K562 (cell line): Measurements from ENCODE around the gene COQ4. TPM values are rescaled to one million over a fixed set of nuclear protein-coding genes. Genes with fewer than 3 reads are reported as not detected.

Source experiments
- ATAC-seq: fragments of 200-7000 bp; cut with Tn5 transposase; 3 replicates; pipeline ENCODE4 v1.9.1; 2020; ENCODE audit warnings: moderate library complexity
- BruUV-seq: library from RNA; stranded (reverse); fragments of 400-500 nt; replicated peaks from 2 replicates; lab custom pipeline; 2021; lab: Mats Ljungman, UMichigan
- CTCF ChIA-PET: fragments of 300-600 bp; formaldehyde crosslinking; extraction: SDS; loops from one replicate; lab custom pipeline; 2021; ENCODE audit warnings: low intra/inter-chr PET ratio; lab: Yijun Ruan, JAX
- POLR2A ChIA-PET: fragments of 300-600, 350-650 bp; sonication (Branson Sonifier 250); formaldehyde crosslinking; extraction: SDS; loops from one replicate; lab custom pipeline; 2021; ENCODE audit warnings: antibody characterized with exemption, inconsistent platforms; lab: Yijun Ruan, JAX
- DNase-seq, 4 experiments: peaks; one replicate each; pipeline versions ENCODE4 v3.0.0 to v3.0.0-alpha.2; 2011 to 2018; ENCODE audit warnings: low spot score in 3 of 4, mixed read lengths in 3 of 4; ENCODE audit errors: extremely low read depth in 1 of 4
- FAIRE-seq: peaks from 2 replicates; lab custom pipeline; 2011; peaks lifted over from hg19 to GRCh38; lab: Jason Lieb, UNC
- H2AFZ ChIP-seq: 2 replicates; pipeline ENCODE4 v1.6.0; 2011; ENCODE audit warnings: low read depth, low read length, control low read depth, inconsistent platforms
- H3K27ac ChIP-seq: fragments of 200-600 bp; 3 replicates; pipeline ENCODE4 v1.8.0; 2011; ENCODE audit warnings: low read depth, mild to moderate bottlenecking, control low read depth, inconsistent platforms, low read length, moderate library complexity, mixed read lengths; ENCODE audit errors: extremely low read depth
- H3K27me3 ChIP-seq, 2 experiments: fragments of 300-600 bp in 1 of 2; 2 replicates in 1 of 2; 3 replicates in 1 of 2; pipeline versions ENCODE4 v1.6.0 to v1.8.0; 2011; ENCODE audit warnings: inconsistent platforms in 2 of 2, low read length in 2 of 2, mild to moderate bottlenecking in 1 of 2, mixed read lengths in 1 of 2, moderate library complexity in 1 of 2; ENCODE audit not compliant: control insufficient read depth in 2 of 2, insufficient read depth in 2 of 2
- H3K36me3 ChIP-seq: fragments of 300-600 bp; 3 replicates; pipeline ENCODE4 v1.8.0; 2011; ENCODE audit warnings: mild to moderate bottlenecking, low read length, inconsistent platforms; ENCODE audit not compliant: control insufficient read depth, insufficient read depth
- H3K4me1 ChIP-seq, 2 experiments: fragments of 200-600 bp in 1 of 2; replicated peaks in 1 of 2; 2 replicates in 1 of 2; 3 replicates in 1 of 2; pipeline versions ENCODE4 v1.5.1 to v1.8.0; 2011; ENCODE audit warnings: inconsistent platforms in 2 of 2, low read length in 2 of 2, mild to moderate bottlenecking in 1 of 2, mixed read lengths in 1 of 2, moderate library complexity in 1 of 2; ENCODE audit not compliant: control insufficient read depth in 2 of 2, insufficient read depth in 2 of 2
- H3K4me2 ChIP-seq: 2 replicates; pipeline ENCODE4 v1.6.1; 2011; ENCODE audit warnings: low read length, control low read depth, inconsistent platforms, mixed read lengths; ENCODE audit not compliant: insufficient read depth
- H3K4me3 ChIP-seq: fragments of 200-600 bp; sonication (generic), shearing (Covaris generic); 2 replicates; pipeline ENCODE4 v1.5.1; 2016; ENCODE audit warnings: control low read depth, inconsistent platforms
- H3K79me2 ChIP-seq: fragments of 200-600 bp; 3 replicates; pipeline ENCODE4 v1.8.0; 2011; ENCODE audit warnings: low read length, inconsistent platforms; ENCODE audit not compliant: control insufficient read depth, insufficient read depth
- H3K9ac ChIP-seq, 2 experiments: 2 replicates each; pipeline versions ENCODE4 v1.6.0 to v1.6.1; 2011; ENCODE audit warnings: low read depth in 2 of 2, low read length in 2 of 2, control low read depth in 1 of 2, inconsistent platforms in 1 of 2, mild to moderate bottlenecking in 1 of 2, mixed read lengths in 1 of 2; ENCODE audit not compliant: insufficient read depth in 1 of 2
- H3K9me1 ChIP-seq: one replicate; pipeline ENCODE4 v1.6.0; 2011; ENCODE audit warnings: inconsistent platforms, mild to moderate bottlenecking, low read length, moderate library complexity; ENCODE audit not compliant: control insufficient read depth, insufficient read depth
- H3K9me3 ChIP-seq: replicated peaks from 2 replicates; pipeline ENCODE4 v1.5.1; 2011; ENCODE audit warnings: low read depth, low read length, inconsistent platforms; ENCODE audit not compliant: control insufficient read depth, insufficient read depth
- H4K20me1 ChIP-seq: replicated peaks from 2 replicates; pipeline ENCODE4 v1.6.1; 2011; ENCODE audit warnings: low read length, inconsistent platforms, mixed read lengths; ENCODE audit not compliant: control insufficient read depth, insufficient read depth
- ARID2 ChIP-seq: fragments of 450-650 bp; IDR thresholded peaks from 2 replicates; pipeline ENCODE4 v1.6.1; 2017; ENCODE audit warnings: antibody characterized with exemption, mild to moderate bottlenecking
- ESRRA ChIP-seq: fragments of 450-650 bp; IDR thresholded peaks from 2 replicates; pipeline ENCODE4 v1.6.1; 2014; ENCODE audit warnings: low read depth, mild to moderate bottlenecking, moderate library complexity, borderline replicate concordance
- FOXA1 ChIP-seq: fragments of 450-650 bp; IDR thresholded peaks from 2 replicates; pipeline ENCODE4 v1.6.1; 2016; ENCODE audit warnings: mild to moderate bottlenecking, borderline replicate concordance
- GATAD2B ChIP-seq: fragments of 450-650 bp; IDR thresholded peaks from 2 replicates; pipeline ENCODE4 v1.6.1; 2017; ENCODE audit warnings: mild to moderate bottlenecking, borderline replicate concordance
- JUNB ChIP-seq: fragments of 450-650 bp; formaldehyde crosslinking; conservative IDR thresholded peaks from 2 replicates; pipeline ENCODE4 v1.4.0; 2020; ENCODE audit warnings: mild to moderate bottlenecking
- KLF6 ChIP-seq: fragments of 250-450 bp; sonication (Bioruptor Pico); IDR thresholded peaks from 2 replicates; pipeline ENCODE4 v1.4.0; 2020; ENCODE audit warnings: mild to moderate bottlenecking, moderate library complexity, borderline replicate concordance
- MAX ChIP-seq: sonication (generic); formaldehyde crosslinking; IDR thresholded peaks from 2 replicates; pipeline ENCODE4 v1.9.0; 2022; ENCODE audit warnings: mild to moderate bottlenecking, missing genetic modification reagents
- MCM2 ChIP-seq: fragments of 450-650 bp; IDR thresholded peaks from 2 replicates; pipeline ENCODE4 v1.6.1; 2017; ENCODE audit warnings: low read depth, mild to moderate bottlenecking
- MIER1 ChIP-seq: fragments of 450-650 bp; IDR thresholded peaks from 2 replicates; pipeline ENCODE4 v1.6.1; 2016; ENCODE audit warnings: antibody characterized with exemption, mild to moderate bottlenecking, low read depth
- NCOA2 ChIP-seq, 2 experiments: fragments of 450-650 bp; IDR thresholded peaks; 2 replicates each; pipeline ENCODE4 v1.6.1; 2018; ENCODE audit warnings: mild to moderate bottlenecking in 2 of 2, moderate library complexity in 1 of 2; ENCODE audit not compliant: partially characterized antibody in 2 of 2
- NR2C2 ChIP-seq, 2 experiments: fragments of 200-800 bp in 1 of 2; sonication (Bioruptor generic) in 1 of 2; sonication (generic) in 1 of 2; formaldehyde crosslinking in 1 of 2; IDR thresholded peaks; 2 replicates each; pipeline versions ENCODE4 v1.6.1 to v1.8.0; 2016 to 2022; ENCODE audit warnings: mild to moderate bottlenecking in 1 of 2, missing compliant biosample characterization in 1 of 2, missing genetic modification characterization in 1 of 2, missing genetic modification reagents in 1 of 2
- RBM14 ChIP-seq: fragments of 200-400 bp; formaldehyde crosslinking; IDR thresholded peaks from 2 replicates; pipeline ENCODE4 v1.6.1; 2018; ENCODE audit warnings: low read depth, mild to moderate bottlenecking, low read length, moderate library complexity, borderline replicate concordance; ENCODE audit not compliant: insufficient read depth
- TFE3 ChIP-seq: fragments of 450-650 bp; formaldehyde crosslinking; IDR thresholded peaks from 2 replicates; pipeline ENCODE4 v1.4.0; 2020; ENCODE audit warnings: mild to moderate bottlenecking, mixed read lengths
- WHSC1 ChIP-seq: IDR thresholded peaks from one replicate; pipeline ENCODE4 v1.6.1; 2012; ENCODE audit warnings: low read length, control low read depth, inconsistent platforms
- ZNF140 ChIP-seq: fragments of 250-450 bp; sonication (Bioruptor Pico); IDR thresholded peaks from 2 replicates; pipeline ENCODE4 v1.8.0; 2021; ENCODE audit warnings: moderate library complexity, mild to moderate bottlenecking, inconsistent platforms
- ZNF277 ChIP-seq: fragments of 250-450 bp; sonication (Bioruptor Pico); IDR thresholded peaks from 2 replicates; pipeline ENCODE4 v1.8.0; 2022; ENCODE audit warnings: inconsistent platforms, mild to moderate bottlenecking, moderate library complexity, borderline replicate concordance
- ZNF347 ChIP-seq: fragments of 450-650 bp; formaldehyde crosslinking; IDR thresholded peaks from 2 replicates; pipeline ENCODE4 v1.4.0; 2020; ENCODE audit warnings: low read depth, mild to moderate bottlenecking, moderate library complexity
- ZNF384 ChIP-seq: IDR thresholded peaks from 2 replicates; pipeline ENCODE4 v1.6.1; 2012; ENCODE audit warnings: low read depth, low read length, improper control_type of control experiment
- whole genome bisulfite sequencing: fragments of 100-300 bp; shearing (Covaris generic); methylation state at CpG from one replicate; pipeline ENCODE4 v1.1.6; 2016; ENCODE audit warnings: low coverage, mixed read lengths; ENCODE audit not compliant: insufficient coverage; ENCODE audit errors: missing lambda C conversion rate; 5-methylcytosine and 5-hydroxymethylcytosine counted together
- in situ Hi-C: fragments of 300-500 bp; cut with MboI; formaldehyde crosslinking; loops from 4 replicates; pipeline ENCODE4 v1.15.0; 2018; ENCODE audit warnings: inconsistent platforms, mixed read lengths
- intact Hi-C: fragments of 100-400 bp; cut with micrococcal nuclease; formaldehyde crosslinking; loops from 2 replicates; pipeline ENCODE4 v1.14.2; 2022
- polyA plus RNA-seq, 8 experiments: library from polyadenylated mRNA; depleted of rRNA in 4 of 8; stranded (reverse) in 5 of 8; unstranded in 3 of 8; fragments of >200 nt; fragmentation: Nextera tagmentation in 2 of 8; fragmentation: Illumina TruSeq in 1 of 8; extraction: Ambion mirVana in 2 of 8; extraction: Trizol in 1 of 8; gene quantifications; 2 replicates each; pipeline versions ENCODE4 v1.2.1 to v1.2.3, GENCODE V29; 2011 to 2014; ENCODE audit warnings: inconsistent platforms in 1 of 8, missing spikeins in 1 of 8
- total RNA-seq, 7 experiments: library from RNA; depleted of rRNA in 6 of 7; stranded (reverse); fragments of >200 nt in 6 of 7; fragmentation: Illumina TruSeq in 2 of 7; extraction: Trizol in 2 of 7; gene quantifications; 2 replicates each; pipeline versions ENCODE4 v1.2.1 to v1.2.3, GENCODE V29; 2011 to 2021; ENCODE audit warnings: low replicate concordance in 1 of 7

COQ4 gene
- total and polyA plus RNA-seq, 9 of the 15 experiments (the other 6 are each of a cell fraction or from before 2014, with no cell fraction given), result 9.1 to 135 (median 67.2) TPM

GRCh38 chr9:128321879-128322403, 698 bp upstream of the COQ4 start:
- Histone ChIP-seq H4K20me1 (no peaks in the 10 kb centered on the region), H3K9me1 (no peaks in the 10 kb centered on the region), H3K4me1 (peaks cover 8 to 19% of the 10 kb centered on the region in 2 experiments), H3K27me3 (no peaks in the 10 kb centered on the region), H3K79me2 (peaks cover 49% of the 10 kb centered on the region), H3K27ac (peak overlapping the region; percentile 94), H2AFZ (peak overlapping the region; percentile 99), H3K9ac (peak overlapping the region; percentile 92 to 93), H3K4me3 (peak overlapping the region; percentile 67), H3K36me3 (peaks cover 66% of the 10 kb centered on the region), H3K4me2 (peak overlapping the region; percentile 97), H3K9me3 (no peaks in the 10 kb centered on the region)
- FAIRE-seq, result no peak
- CTCF ChIA-PET, result no interaction called here
- DNase-seq, result no peak
- WGBS, result under 1% methylated on average over 21 of the region's 21 CpGs
- in situ Hi-C loops, result loop anchor here (5.0 to 10.0 kb wide), 2 partner anchors 1350 to 1563 kb away; no protein-coding TSS in a partner anchor
- BruUV-seq, result TSS peak; percentile 81
- peak; percentile 23 for ATAC-seq
- POLR2A ChIA-PET, result interaction anchor here (0.6 to 4.0 kb wide), 9 partner anchors 11 to 1361 kb away, joined by 3 to 35 read pairs (median 5); no protein-coding TSS in a partner anchor
- intact Hi-C loops, result loop anchor here (1.0 kb wide), 3 partner anchors 16 to 46 kb away; partner anchors contain the start of genes GOLGA2 and SWI5
- TF ChIP-seq MIER1 (no peak), ZNF277 (no peak), MCM2 (no peak), RBM14 (no peak), ZNF347 (CRISPR knock-in tag) (no peak), TFE3 (CRISPR knock-in tag) (peak; percentile 100), NR2C2 (CRISPR knock-in tag; IDR thresholded peaks at IDR 0.05) (no peak), NR2C2 (tag; IDR thresholded peaks at IDR 0.05) (no peak), WHSC1 (no peak), ESRRA (no peak), MAX (CRISPR knock-in tag) (no peak), ZNF140 (CRISPR knock-in tag) (no peak), GATAD2B (no peak), ARID2 (no peak), FOXA1 (no peak), JUNB (CRISPR knock-in tag) (no peak), NCOA2 (IDR thresholded peaks at IDR 0.05; ENCODE audit: partially characterized antibody in 2 of 2) (no peak), KLF6 (CRISPR knock-in tag) (no peak), ZNF384 (no peak)
